HEK293 (cell line): Measurements from ENCODE around the gene STPG3.
A peak's percentile ranks its signal among the peaks of the same experiment; 100 is the strongest.

Experiments used
- CTCF ChIA-PET: fragments of 350-600 bp; formaldehyde crosslinking; extraction: SDS; loops from one replicate; lab custom pipeline; 2021; ENCODE audit warnings: antibody characterized with exemption; lab: Yijun Ruan, JAX
- POLR2A ChIA-PET: fragments of 300-600 bp; formaldehyde crosslinking; extraction: SDS; loops from one replicate; lab custom pipeline; 2020; ENCODE audit warnings: antibody characterized with exemption, inconsistent platforms; lab: Yijun Ruan, JAX
- H3K27ac ChIP-seq: fragments of 200-500 bp; sonication (Bioruptor generic); 2 replicates; pipeline ENCODE4 v1.5.1; 2014; ENCODE audit warnings: low read depth, low read length, control low read depth, inconsistent platforms; ENCODE audit errors: extremely low read depth
- H3K36me3 ChIP-seq, 2 experiments: fragments of 200-500 bp in 1 of 2; sonication (Bioruptor generic) in 1 of 2; 1 replicate in 1 of 2; 2 replicates in 1 of 2; pipeline ENCODE4 v1.5.1; 2014 to 2017; ENCODE audit warnings: inconsistent platforms in 2 of 2, low read length in 2 of 2; ENCODE audit not compliant: control insufficient read depth in 2 of 2, insufficient read depth in 1 of 2
- H3K4me1 ChIP-seq: fragments of 200-500 bp; sonication (Bioruptor generic); 2 replicates; pipeline ENCODE4 v1.5.1; 2014; ENCODE audit warnings: mild to moderate bottlenecking, low read length, inconsistent platforms; ENCODE audit not compliant: control insufficient read depth, insufficient read depth
- H3K4me3 ChIP-seq: 2 replicates; pipeline ENCODE4 v1.5.1; 2011; ENCODE audit warnings: low read depth, mild to moderate bottlenecking, control low read depth, low read length, moderate library complexity
- H3K9me3 ChIP-seq: fragments of 200-500 bp; sonication (Bioruptor generic); 2 replicates; pipeline ENCODE4 v1.5.1; 2014; ENCODE audit warnings: low read depth, low read length, inconsistent platforms; ENCODE audit not compliant: control insufficient read depth, insufficient read depth
- CTCF ChIP-seq: fragments of 450-650 bp; formaldehyde crosslinking; IDR thresholded peaks from 2 replicates; pipeline ENCODE4 v1.5.1; 2016; ENCODE audit warnings: missing biosample characterization, missing genetic modification characterization
- INSM2 ChIP-seq: fragments of 450-650 bp; formaldehyde crosslinking; IDR thresholded peaks from 2 replicates; pipeline ENCODE4 v1.5.1; 2016; ENCODE audit warnings: missing biosample characterization, missing genetic modification characterization
- KLF16 ChIP-seq: fragments of 450-650 bp; formaldehyde crosslinking; IDR thresholded peaks from 2 replicates; pipeline ENCODE4 v1.5.1; 2017; ENCODE audit warnings: missing biosample characterization, missing genetic modification characterization
- KLF7 ChIP-seq: fragments of 450-650 bp; formaldehyde crosslinking; IDR thresholded peaks from 2 replicates; pipeline ENCODE4 v1.5.1; 2016; ENCODE audit warnings: missing biosample characterization, missing genetic modification characterization, borderline replicate concordance
- YY1 ChIP-seq: fragments of 450-650 bp; formaldehyde crosslinking; IDR thresholded peaks from 2 replicates; pipeline ENCODE4 v1.5.1; 2018; ENCODE audit warnings: missing biosample characterization, missing genetic modification characterization
- ZBTB1 ChIP-seq: fragments of 450-650 bp; formaldehyde crosslinking; IDR thresholded peaks from 2 replicates; pipeline ENCODE4 v1.5.1; 2016; ENCODE audit warnings: missing biosample characterization, missing genetic modification characterization
- ZNF138 ChIP-seq: fragments of 450-650 bp; formaldehyde crosslinking; IDR thresholded peaks from 2 replicates; pipeline ENCODE4 v1.5.1; 2016; ENCODE audit warnings: missing biosample characterization, missing genetic modification characterization, borderline replicate concordance
- ZNF157 ChIP-seq: fragments of 450-650 bp; formaldehyde crosslinking; IDR thresholded peaks from 2 replicates; pipeline ENCODE4 v1.5.1; 2016; ENCODE audit warnings: missing biosample characterization, missing genetic modification characterization
- ZNF16 ChIP-seq: fragments of 450-650 bp; formaldehyde crosslinking; IDR thresholded peaks from 2 replicates; pipeline ENCODE4 v1.5.1; 2016; ENCODE audit warnings: low read depth, missing biosample characterization, missing genetic modification characterization
- ZNF211 ChIP-seq: fragments of 450-650 bp; formaldehyde crosslinking; IDR thresholded peaks from 2 replicates; pipeline ENCODE4 v1.5.1; 2016; ENCODE audit warnings: low read depth, missing biosample characterization, missing genetic modification characterization
- ZNF274 ChIP-seq, 2 experiments: fragments of 200-500 bp in 1 of 2; fragments of 450-650 bp in 1 of 2; sonication (Bioruptor generic) in 1 of 2; formaldehyde crosslinking in 1 of 2; IDR thresholded peaks; 2 replicates each; pipeline versions ENCODE4 v1.5.1 to v1.6.1; 2014 to 2016; ENCODE audit warnings: borderline replicate concordance in 1 of 2, inconsistent platforms in 1 of 2, low read length in 1 of 2, missing biosample characterization in 1 of 2, missing genetic modification characterization in 1 of 2
- ZNF623 ChIP-seq: fragments of 450-650 bp; formaldehyde crosslinking; IDR thresholded peaks from 2 replicates; pipeline ENCODE4 v1.5.1; 2016; ENCODE audit warnings: missing biosample characterization, missing genetic modification characterization
- ZNF629 ChIP-seq: fragments of 450-650 bp; formaldehyde crosslinking; IDR thresholded peaks from 2 replicates; pipeline ENCODE4 v1.5.1; 2017; ENCODE audit warnings: missing biosample characterization, missing genetic modification characterization
- ZNF677 ChIP-seq: fragments of 450-650 bp; IDR thresholded peaks from 2 replicates; pipeline ENCODE4 v1.5.0; 2018; ENCODE audit warnings: missing biosample characterization, mild to moderate bottlenecking, missing genetic modification characterization, moderate library complexity
- TF ChIP-seq, protein P1 (sequence below): sonication (generic); formaldehyde crosslinking; IDR thresholded peaks from 2 replicates; pipeline ENCODE4 v1.8.1; 2022; ENCODE audit warnings: mild to moderate bottlenecking, moderate library complexity, missing genetic modification reagents
- TF ChIP-seq, protein P2 (sequence below): fragments of 450-650 bp; formaldehyde crosslinking; IDR thresholded peaks from 2 replicates; pipeline ENCODE4 v1.5.1; 2017; ENCODE audit warnings: missing biosample characterization, missing genetic modification characterization

STPG3 gene

GRCh38 chr9:137205126-137206069 lies 45.7 kb upstream of the STPG3 start, which contains the start of the genes NDOR1 and TMEM203 (continued):
- no peak for TF ChIP-seq KLF16 (tag by site-specific recombination)
- TF ChIP-seq, protein P1, sequence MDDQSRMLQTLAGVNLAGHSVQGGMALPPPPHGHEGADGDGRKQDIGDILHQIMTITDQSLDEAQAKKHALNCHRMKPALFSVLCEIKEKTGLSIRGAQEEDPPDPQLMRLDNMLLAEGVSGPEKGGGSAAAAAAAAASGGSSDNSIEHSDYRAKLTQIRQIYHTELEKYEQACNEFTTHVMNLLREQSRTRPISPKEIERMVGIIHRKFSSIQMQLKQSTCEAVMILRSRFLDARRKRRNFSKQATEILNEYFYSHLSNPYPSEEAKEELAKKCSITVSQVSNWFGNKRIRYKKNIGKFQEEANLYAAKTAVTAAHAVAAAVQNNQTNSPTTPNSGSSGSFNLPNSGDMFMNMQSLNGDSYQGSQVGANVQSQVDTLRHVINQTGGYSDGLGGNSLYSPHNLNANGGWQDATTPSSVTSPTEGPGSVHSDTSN (CRISPR knock-in tag), result peak; percentile 97

DNA sequence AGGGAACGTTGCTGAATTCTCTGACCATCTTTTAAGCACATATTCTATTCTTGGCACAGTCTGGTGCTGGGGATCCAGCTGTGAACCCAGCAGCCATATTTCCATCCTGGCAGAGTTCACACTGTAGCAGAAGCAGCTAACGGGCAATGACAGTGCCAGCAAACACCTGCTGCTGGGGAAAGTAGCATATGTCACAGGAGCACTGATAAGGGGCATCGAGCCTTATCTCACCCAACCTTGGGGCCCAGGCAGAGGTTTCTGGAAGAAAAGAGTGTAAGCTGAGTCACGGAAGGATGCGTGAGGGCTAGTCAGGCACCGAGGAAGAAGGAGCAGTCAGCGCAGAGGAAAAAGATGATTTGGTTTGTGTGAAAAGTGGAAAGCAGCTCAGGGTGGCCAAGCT lies 44.5 kb upstream of the STPG3 start:
- peak overlapping the region; percentile 92 for H3K4me3 ChIP-seq
- POLR2A ChIA-PET, result interaction anchor here (0.6 to 16.6 kb wide), 4 partner anchors 15 to 519 kb away, joined by 3 to 304 read pairs (median 91); partner anchors contain the start of genes ANAPC2, CYSRT1, RNF208 and RNF224
- peaks cover 7% of the 10 kb centered on the region for H3K4me1 ChIP-seq
- CTCF ChIA-PET, result interaction anchor here (0.7 to 1.8 kb wide), 6 partner anchors 12 to 148 kb away, joined by 3 to 9 read pairs (median 3); partner anchors contain the start of gene MAN1B1
- H3K27ac ChIP-seq, result no peak overlapping the region
- TF ChIP-seq ZNF157, result no peak
- TF ChIP-seq, protein P2, sequence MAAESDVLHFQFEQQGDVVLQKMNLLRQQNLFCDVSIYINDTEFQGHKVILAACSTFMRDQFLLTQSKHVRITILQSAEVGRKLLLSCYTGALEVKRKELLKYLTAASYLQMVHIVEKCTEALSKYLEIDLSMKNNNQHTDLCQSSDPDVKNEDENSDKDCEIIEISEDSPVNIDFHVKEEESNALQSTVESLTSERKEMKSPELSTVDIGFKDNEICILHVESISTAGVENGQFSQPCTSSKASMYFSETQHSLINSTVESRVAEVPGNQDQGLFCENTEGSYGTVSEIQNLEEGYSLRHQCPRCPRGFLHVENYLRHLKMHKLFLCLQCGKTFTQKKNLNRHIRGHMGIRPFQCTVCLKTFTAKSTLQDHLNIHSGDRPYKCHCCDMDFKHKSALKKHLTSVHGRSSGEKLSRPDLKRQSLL (tag by site-specific recombination), result no peak
- TF ChIP-seq ZNF274 (IDR thresholded peaks at IDR 0.05; ENCODE audit: low read length), result no peak
- TF ChIP-seq ZNF274 (tag by site-specific recombination; IDR thresholded peaks at IDR 0.05; ENCODE audit: borderline replicate concordance), result no peak
- no peak for TF ChIP-seq ZNF138 (tag by site-specific recombination)
- no peak for TF ChIP-seq ZNF677 (tag by site-specific recombination)
- TF ChIP-seq ZNF16, result no peak
- TF ChIP-seq INSM2 (tag by site-specific recombination), result no peak
- TF ChIP-seq YY1 (tag by site-specific recombination), result no peak
- TF ChIP-seq ZNF629 (tag by site-specific recombination), result no peak
- no peak for TF ChIP-seq CTCF
- no peak for TF ChIP-seq ZBTB1 (tag by site-specific recombination)
- no peak for TF ChIP-seq KLF7 (tag by site-specific recombination)
- no peak for TF ChIP-seq ZNF623 (tag by site-specific recombination)
- TF ChIP-seq ZNF211 (tag by site-specific recombination), result no peak
- H3K36me3 ChIP-seq, result peaks cover 10 to 35% of the 10 kb centered on the region in 2 experiments; a peak in 2 of 3 replicates
- no peaks in the 10 kb centered on the region for H3K9me3 ChIP-seq
